Natural killer cell (primary cell): ENCODE data around the gene GRB10. TPM values are rescaled to one million over a fixed set of nuclear protein-coding genes. Genes with fewer than 3 reads are reported as not detected.

Experiments used
- ATAC-seq, 3 donors: fragments of 150-1000 bp in 2 of 3; fragments of 200-7000 bp in 1 of 3; cut with Tn5 transposase; 1 replicate in 1 of 3; 2 replicates in 2 of 3; pipeline ENCODE4 v1.10.0; 2021; ENCODE audit warnings: mild to moderate bottlenecking in 2 of 3, moderate library complexity in 2 of 3
- DNase-seq, 2 donors: peaks; one replicate each; pipeline versions ENCODE4 v3.0.0 to v3.0.0-alpha.2; 2013 to 2021; ENCODE audit warnings: mixed read lengths in 1 of 2
- H3K27ac ChIP-seq: one replicate; pipeline ENCODE4 v1.5.1; 2013; ENCODE audit warnings: mild to moderate bottlenecking, low read length
- H3K27me3 ChIP-seq: one replicate; pipeline ENCODE4 v1.6.1; 2013; ENCODE audit warnings: low read length; ENCODE audit not compliant: control insufficient read depth, insufficient read depth
- H3K36me3 ChIP-seq: one replicate; pipeline ENCODE4 v1.6.1; 2013; ENCODE audit warnings: low read length; ENCODE audit not compliant: control insufficient read depth, insufficient read depth
- H3K4me1 ChIP-seq: one replicate; pipeline ENCODE4 v1.6.1; 2013; ENCODE audit warnings: low read length; ENCODE audit not compliant: control insufficient read depth, insufficient read depth
- H3K4me3 ChIP-seq: one replicate; pipeline ENCODE4 v1.5.1; 2013; ENCODE audit warnings: low read length
- H3K9me3 ChIP-seq: one replicate; pipeline ENCODE4 v1.6.1; 2013; ENCODE audit warnings: low read length; ENCODE audit not compliant: control insufficient read depth, insufficient read depth
- H3K27ac Mint-ChIP-seq, 2 donors: one replicate each; pipeline ENCODE4 v1.8.0; 2022; ENCODE audit warnings: mild to moderate bottlenecking in 2 of 2, mixed read lengths in 2 of 2, moderate library complexity in 1 of 2
- H3K27me3 Mint-ChIP-seq, 2 donors: one replicate each; pipeline ENCODE4 v1.8.0; 2022; ENCODE audit warnings: low read depth in 2 of 2, mixed read lengths in 2 of 2
- H3K36me3 Mint-ChIP-seq: one replicate; pipeline ENCODE4 v1.8.0; 2022; ENCODE audit warnings: mixed read lengths
- H3K4me1 Mint-ChIP-seq, 2 donors: one replicate each; pipeline ENCODE4 v1.8.0; 2022; ENCODE audit warnings: mixed read lengths in 2 of 2
- H3K4me3 Mint-ChIP-seq: one replicate; pipeline ENCODE4 v1.8.0; 2022; ENCODE audit warnings: mild to moderate bottlenecking, moderate library complexity, mixed read lengths
- H3K9me3 Mint-ChIP-seq, 2 donors: one replicate each; pipeline ENCODE4 v1.8.0; 2022; ENCODE audit warnings: mixed read lengths in 2 of 2
- CTCF ChIP-seq: fragments of 200-600 bp; IDR thresholded peaks from one replicate; pipeline ENCODE4 v1.8.0; 2022; ENCODE audit warnings: antibody characterized with exemption
- WGBS: methylation state at CpG from one replicate; pipeline ENCODE4 v1.1.7; 2013; ENCODE audit warnings: missing lambda C conversion rate; ENCODE audit not compliant: insufficient coverage; 5-methylcytosine and 5-hydroxymethylcytosine counted together
- intact Hi-C: fragments of 100-400 bp; cut with micrococcal nuclease; formaldehyde crosslinking; loops from one replicate; pipeline ENCODE4 v1.14.2; 2022
- total RNA-seq, 4 donors: library from RNA; stranded (reverse); fragments of 120-200 nt in 1 of 4; gene quantifications; one replicate each; pipeline versions ENCODE4 v1.2.3 to v1.2.4, GENCODE V29; 2013 to 2022

GRB10 gene
- total RNA-seq, 3 donors from 2014 or later (not counting 1 experiment from before 2014, with no cell fraction given): 0.16 to 24.4 (median 1.4) TPM

DNA sequence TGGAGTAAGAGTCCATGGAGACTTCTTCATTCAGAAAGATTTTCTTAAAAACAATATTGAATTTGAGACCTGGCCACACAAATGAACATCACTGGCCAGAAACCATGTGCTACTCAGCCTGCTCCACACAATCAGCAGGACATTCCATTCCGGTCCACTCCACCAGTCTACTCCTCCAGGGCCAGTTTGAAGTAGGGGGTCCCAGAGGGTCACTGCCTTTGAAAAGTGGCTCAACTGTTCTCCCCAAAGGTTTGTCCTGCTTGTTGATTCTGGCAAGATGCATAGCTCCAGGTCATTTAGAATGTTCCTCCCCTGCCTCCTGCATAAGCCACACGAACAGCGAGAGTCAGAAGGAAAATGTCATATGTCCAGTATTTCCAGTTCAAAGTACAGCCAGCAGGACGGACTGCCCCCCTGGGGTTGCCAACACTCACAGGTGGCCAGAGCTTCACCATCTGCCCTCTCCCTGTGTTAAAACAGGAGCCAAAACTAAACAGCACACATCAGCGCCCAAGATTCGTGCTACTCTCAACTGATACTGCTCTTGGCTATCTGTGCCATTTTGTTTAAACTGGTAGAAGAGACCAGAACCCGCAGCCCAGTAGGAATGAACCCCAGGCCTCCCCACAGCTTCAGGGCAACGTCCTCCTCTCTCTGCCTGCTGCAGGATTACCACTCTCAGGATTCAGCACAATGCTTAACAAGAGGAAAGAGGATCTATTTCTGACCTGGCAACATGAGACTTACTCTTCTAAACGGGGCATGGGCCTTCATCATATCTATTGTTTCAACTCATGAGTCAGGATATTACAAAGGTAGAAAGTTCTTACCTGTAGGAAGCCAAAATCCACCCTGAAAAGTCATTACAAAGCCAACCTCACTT, 11.3 kb downstream of the GRB10 start:
- no peak overlapping the region for H3K27ac ChIP-seq
- H3K27me3 ChIP-seq: no peaks in the 10 kb centered on the region
- no peaks in the 10 kb centered on the region for H3K9me3 ChIP-seq
- Mint-ChIP-seq H3K27me3 (peaks cover 0 to 6% of the 10 kb centered on the region in 2 donors), H3K27ac (no peak overlapping the region), H3K9me3 (no peaks in the 10 kb centered on the region), H3K36me3 (no peaks in the 10 kb centered on the region), H3K4me3 (no peak overlapping the region), H3K4me1 (no peaks in the 10 kb centered on the region)
- whole genome bisulfite sequencing: 84% methylated on average over 9 of the region's 9 CpGs
- H3K4me1 ChIP-seq: no peaks in the 10 kb centered on the region
- ATAC-seq (no peak), DNase-seq (no peak)
- intact Hi-C loops: no loop called here
- TF ChIP-seq CTCF: no peak
- H3K4me3 ChIP-seq: no peak overlapping the region
- no peaks in the 10 kb centered on the region for H3K36me3 ChIP-seq

GRCh38 chr7:50768485-50769474, 13.9 kb downstream of the GRB10 start:
- ATAC-seq (no peak), DNase-seq (no peak)
- no peak for TF ChIP-seq CTCF
- Histone ChIP-seq H3K27me3 (no peaks in the 10 kb centered on the region), H3K4me1 (no peaks in the 10 kb centered on the region), H3K4me3 (no peak overlapping the region), H3K36me3 (no peaks in the 10 kb centered on the region), H3K9me3 (no peaks in the 10 kb centered on the region), H3K27ac (no peak overlapping the region)
- no peaks in the 10 kb centered on the region for H3K9me3 Mint-ChIP-seq
- H3K36me3 Mint-ChIP-seq: no peaks in the 10 kb centered on the region
- no peak overlapping the region for H3K27ac Mint-ChIP-seq
- peaks cover 0 to 3% of the 10 kb centered on the region in 2 donors for H3K27me3 Mint-ChIP-seq
- intact Hi-C loops: no loop called here
- no peak overlapping the region for H3K4me3 Mint-ChIP-seq
- no peaks in the 10 kb centered on the region for H3K4me1 Mint-ChIP-seq
- WGBS: 82% methylated on average over 10 of the region's 10 CpGs

GRCh38 chr7:50766849-50767207, 15.9 kb downstream of the GRB10 start:
- H3K27ac ChIP-seq: no peak overlapping the region
- H3K36me3 ChIP-seq: no peaks in the 10 kb centered on the region
- Mint-ChIP-seq H3K4me3 (no peak overlapping the region), H3K4me1 (peaks cover 0 to 3% of the 10 kb centered on the region in 2 donors), H3K27ac (no peak overlapping the region), H3K36me3 (no peaks in the 10 kb centered on the region), H3K27me3 (peaks cover 0 to 3% of the 10 kb centered on the region in 2 donors), H3K9me3 (no peaks in the 10 kb centered on the region)
- no peaks in the 10 kb centered on the region for H3K27me3 ChIP-seq
- DNase-seq (no peak), ATAC-seq (no peak)
- intact Hi-C loops: no loop called here
- no peak overlapping the region for H3K4me3 ChIP-seq
- H3K4me1 ChIP-seq: peaks cover under 1% of the 10 kb centered on the region
- TF ChIP-seq CTCF: no peak
- WGBS: 94% methylated on average over 1 of the region's 2 CpGs
- no peaks in the 10 kb centered on the region for H3K9me3 ChIP-seq
